Heart right ventricle (tissue), 16 donors: Measurements from ENCODE around the gene AGBL4. TPM values are rescaled to one million over a fixed set of nuclear protein-coding genes. Genes with fewer than 3 reads are reported as not detected.
"Not testable (repeated sequence)": the region's sequence is repeated elsewhere in the genome, so short reads cannot be mapped to it uniquely, and the experiment has no call there.

ENCODE experiments used
- ATAC-seq, 8 donors: fragments of 200-7000 bp; cut with Tn5 transposase; one replicate each; pipeline ENCODE4 v1.9.1; 2020; ENCODE audit warnings: mild to moderate bottlenecking in 8 of 8, moderate library complexity in 8 of 8, moderate number of reproducible peaks in 1 of 8
- DNase-seq, 2 donors: peaks; one replicate each; pipeline ENCODE4 v3.0.0-alpha.2; 2020
- H3K27ac ChIP-seq, 10 donors: fragments of 200-600 bp; sonication (generic) in 2 of 10; one replicate each; pipeline versions ENCODE4 v1.5.0 to v1.8.0; 2020 to 2022; ENCODE audit warnings: mild to moderate bottlenecking in 3 of 10
- H3K27me3 ChIP-seq, 7 donors: fragments of 200-600 bp; one replicate each; pipeline ENCODE4 v1.8.0; 2021 to 2022; ENCODE audit warnings: mild to moderate bottlenecking in 2 of 7
- H3K36me3 ChIP-seq, 9 donors: fragments of 200-600 bp; sonication (generic) in 1 of 9; one replicate each; pipeline versions ENCODE4 v1.5.0 to v1.8.0; 2020 to 2022; ENCODE audit warnings: mild to moderate bottlenecking in 2 of 9
- H3K4me1 ChIP-seq, 9 donors: fragments of 200-600 bp; sonication (generic) in 1 of 9; one replicate each; pipeline versions ENCODE4 v1.5.0 to v1.8.0; 2020 to 2022; ENCODE audit warnings: mild to moderate bottlenecking in 4 of 9
- H3K4me3 ChIP-seq, 10 donors: fragments of 200-600 bp; sonication (generic) in 2 of 10; one replicate each; pipeline versions ENCODE4 v1.5.0 to v1.8.0; 2020 to 2022; ENCODE audit warnings: mild to moderate bottlenecking in 7 of 10, moderate library complexity in 2 of 10
- H3K9me3 ChIP-seq, 11 donors: fragments of 200-600 bp in 10 of 11; sonication (generic) in 2 of 11; one replicate each; pipeline versions ENCODE4 v1.5.0 to v1.8.0; 2013 to 2022; ENCODE audit warnings: mild to moderate bottlenecking in 2 of 11, control low read depth in 1 of 11, moderate library complexity in 1 of 11
- WGBS, 2 donors: extraction: QIAGEN DNeasy Blood & Tissue Kit; methylation state at CpG; one replicate each; pipeline ENCODE4 v1.1.7; 2013; ENCODE audit warnings: inconsistent platforms in 1 of 2; 5-methylcytosine and 5-hydroxymethylcytosine counted together
- intact Hi-C, 10 donors: fragments of 100-400 bp; cut with DNase I; formaldehyde crosslinking; loops; one replicate each; pipeline versions ENCODE4 v1.11.1 to v1.14.2; 2022
- polyA plus RNA-seq, 2 donors: library from polyadenylated mRNA; stranded (reverse); fragments of 200-250 nt; gene quantifications; one replicate each; pipeline ENCODE4 v1.2.3, GENCODE V29; 2013
- total RNA-seq, 10 donors: library from RNA; stranded (reverse); fragmentation: NEBNext Ultra II Directional in 3 of 10; extraction: Animal tissue kit (Norgen Biotek cat#: 25700) in 3 of 10; gene quantifications; one replicate each; pipeline versions ENCODE4 v1.2.1 to v1.2.4, GENCODE V29; 2021 to 2023
- TF ChIP-seq, protein P1 (sequence below), 9 donors: fragments of 200-600 bp; sonication (generic) in 2 of 9; IDR thresholded peaks; one replicate each; pipeline versions ENCODE4 v1.5.0 to v1.8.0; 2021 to 2022; ENCODE audit warnings: antibody characterized with exemption in 9 of 9, mild to moderate bottlenecking in 5 of 9, moderate library complexity in 1 of 9
- donor health status: Arrhythmogenic right ventricular cardiomyopathy.
- donor health status: ischemic (EF 13 %, LVEDD 7.1; RV severe dilation, severe dysfunction).
- donor health status: healthy with polysubstance abuse.
- donor health status: DM: no; HTN: yes; CAD: no.
- donor health status: DM: no; HTN: no; CAD: no.
- donor health status: ischemic (EF 25% LVEDD 6.9; RV normal size, moderate dysfunction).
- donor health status: ischemic (EF 25% LVEDD 5.7; RV mildly dilated, moderate dysfunction).
- donor health status: healthy.
- donor health status: DM: yes; HTN: yes; CAD: no.
- donor health status: Ischemic cardiomyopathy.
- donor health status: ischemic (EF 35%, LVEDD 5.7; RV mildly dilated, moderate dysfunction).
- donor health status: nonischemic (EF 11% LVEDD 7.7; RV severe dilation, severe dysfunction).
- donor health status: DM: yes; HTN: yes; CAD: no.
- donor health status: PGD.
- donor health status: ischemic (EF 29% LVEDD 5.4; RV normal size, mild dysfunction).
- donor health status: nonischemic (EF 23%, LVEDD 6.1; RV moderate dilation, normal function).

Gene AGBL4
- total and polyA plus RNA-seq, 12 donors = 0.04 to 0.93 (median 0.46) TPM; not detected in 2

DNA sequence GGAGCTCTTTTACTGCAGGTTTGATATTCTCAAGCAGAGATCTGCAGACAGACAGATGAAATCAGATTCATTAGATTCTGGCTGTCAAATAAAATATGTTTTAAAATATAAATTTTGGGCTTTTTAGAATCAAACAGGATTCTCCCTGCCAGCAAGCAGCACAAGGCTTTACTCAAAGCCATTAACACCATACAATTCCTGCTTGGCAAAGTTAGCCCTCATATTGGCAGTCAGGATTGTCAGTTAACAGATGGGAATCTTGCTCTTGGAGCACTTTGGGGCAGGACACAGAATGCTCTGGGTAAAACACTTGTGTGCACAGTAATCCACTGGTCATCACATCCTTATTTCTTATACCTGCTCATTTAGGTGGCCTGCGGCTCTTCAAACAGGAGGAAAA lies 686.5 kb downstream of the AGBL4 start:
- intact Hi-C loops = no loop called here
- ATAC-seq = no peak

DNA sequence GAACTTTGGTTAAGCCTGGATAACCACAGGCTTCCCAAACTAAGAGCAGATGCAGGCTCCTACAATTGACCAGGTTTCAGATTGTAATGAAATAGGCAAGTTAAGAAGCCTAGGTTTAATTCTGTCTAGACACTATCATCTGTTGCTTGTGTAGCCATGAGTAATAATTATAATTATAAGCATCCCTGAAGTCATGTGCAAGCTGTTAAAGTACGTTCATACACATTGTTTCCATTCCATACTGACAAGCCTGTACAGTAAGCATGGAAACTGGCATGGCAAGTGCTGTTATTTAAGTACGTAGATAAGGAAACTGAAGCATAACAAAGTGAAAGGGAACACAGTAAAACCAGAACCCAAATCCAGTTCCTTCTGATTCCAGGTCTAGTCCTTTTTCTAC lies 689.8 kb downstream of the AGBL4 start:
- H3K27me3 ChIP-seq = no peaks in the 10 kb centered on the region
- H3K4me3 ChIP-seq = no peak overlapping the region
- no peak for DNase-seq
- no peak for ATAC-seq
- H3K4me1 ChIP-seq = no peaks in the 10 kb centered on the region
- TF ChIP-seq, protein P1, sequence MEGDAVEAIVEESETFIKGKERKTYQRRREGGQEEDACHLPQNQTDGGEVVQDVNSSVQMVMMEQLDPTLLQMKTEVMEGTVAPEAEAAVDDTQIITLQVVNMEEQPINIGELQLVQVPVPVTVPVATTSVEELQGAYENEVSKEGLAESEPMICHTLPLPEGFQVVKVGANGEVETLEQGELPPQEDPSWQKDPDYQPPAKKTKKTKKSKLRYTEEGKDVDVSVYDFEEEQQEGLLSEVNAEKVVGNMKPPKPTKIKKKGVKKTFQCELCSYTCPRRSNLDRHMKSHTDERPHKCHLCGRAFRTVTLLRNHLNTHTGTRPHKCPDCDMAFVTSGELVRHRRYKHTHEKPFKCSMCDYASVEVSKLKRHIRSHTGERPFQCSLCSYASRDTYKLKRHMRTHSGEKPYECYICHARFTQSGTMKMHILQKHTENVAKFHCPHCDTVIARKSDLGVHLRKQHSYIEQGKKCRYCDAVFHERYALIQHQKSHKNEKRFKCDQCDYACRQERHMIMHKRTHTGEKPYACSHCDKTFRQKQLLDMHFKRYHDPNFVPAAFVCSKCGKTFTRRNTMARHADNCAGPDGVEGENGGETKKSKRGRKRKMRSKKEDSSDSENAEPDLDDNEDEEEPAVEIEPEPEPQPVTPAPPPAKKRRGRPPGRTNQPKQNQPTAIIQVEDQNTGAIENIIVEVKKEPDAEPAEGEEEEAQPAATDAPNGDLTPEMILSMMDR (IDR thresholded peaks at IDR 0.05) = no peak
- H3K36me3 ChIP-seq = no peaks in the 10 kb centered on the region
- intact Hi-C loops = no loop called here
- 16 to 23% methylated on average over 2 of the region's 2 CpGs for WGBS, 2 donors
- no peak overlapping the region for H3K27ac ChIP-seq
- no peaks in the 10 kb centered on the region for H3K9me3 ChIP-seq

More for the DNA sequence above, 686.5 kb downstream of the AGBL4 start:
- H3K36me3 ChIP-seq = no peaks in the 10 kb centered on the region
- TF ChIP-seq, protein P1 (IDR thresholded peaks at IDR 0.05) = no peak
- no peaks in the 10 kb centered on the region for H3K4me1 ChIP-seq
- H3K27me3 ChIP-seq = no peaks in the 10 kb centered on the region
- no peak overlapping the region for H3K4me3 ChIP-seq
- H3K27ac ChIP-seq = no peak overlapping the region
- DNase-seq = no peak
- no peaks in the 10 kb centered on the region for H3K9me3 ChIP-seq
- WGBS, 2 donors = 94 to 98% methylated on average over 1 of the region's 1 CpG

DNA sequence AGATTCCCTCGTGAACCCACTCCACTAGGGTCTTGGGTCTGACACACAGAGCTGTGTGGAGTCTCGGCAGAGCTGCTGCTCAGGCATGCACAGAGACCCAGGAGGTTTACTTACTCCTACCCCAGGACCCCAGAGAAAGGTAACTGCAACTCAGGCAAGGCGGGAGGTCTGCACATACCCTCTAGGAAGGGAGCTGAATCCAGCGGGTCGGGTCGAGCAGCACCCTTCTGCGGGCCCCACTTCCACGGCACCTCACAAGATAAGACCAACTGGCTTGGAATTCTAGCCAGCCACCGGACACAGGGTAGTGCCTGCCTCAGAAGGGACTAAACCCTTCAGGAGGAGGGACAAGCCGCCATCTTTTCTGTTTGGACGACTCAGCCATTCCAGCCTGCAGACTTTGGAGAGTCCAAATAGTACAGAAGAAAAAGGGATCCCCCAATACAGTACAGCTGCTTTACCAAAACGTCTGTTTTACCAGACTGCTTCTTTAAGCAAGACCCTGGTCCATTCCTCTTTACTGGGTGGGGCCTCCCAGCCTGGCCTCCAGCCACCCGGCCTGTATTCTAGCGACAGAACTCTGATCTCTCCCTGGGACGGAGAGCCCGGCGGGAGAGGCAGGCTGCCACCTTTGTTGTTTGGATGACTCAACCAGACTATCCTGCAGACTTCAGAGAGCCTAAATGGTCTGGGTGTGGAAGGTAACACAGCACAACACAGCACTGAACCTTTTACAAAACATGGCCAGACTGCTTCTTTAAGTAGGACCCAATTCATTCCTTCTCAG lies 692.5 kb downstream of the AGBL4 start:
- TF ChIP-seq, protein P1 (IDR thresholded peaks at IDR 0.05) = no peak
- Histone ChIP-seq H3K4me1 (no peaks in the 10 kb centered on the region), H3K9me3 (no peaks in the 10 kb centered on the region), H3K27me3 (no peaks in the 10 kb centered on the region), H3K4me3 (no peak overlapping the region), H3K36me3 (no peaks in the 10 kb centered on the region), H3K27ac (no peak overlapping the region)
- DNase-seq (no peak), ATAC-seq (no peak)
- intact Hi-C loops = no loop called here
- 87% methylated on average over 17 of the region's 17 CpGs for WGBS, 2 donors

DNA sequence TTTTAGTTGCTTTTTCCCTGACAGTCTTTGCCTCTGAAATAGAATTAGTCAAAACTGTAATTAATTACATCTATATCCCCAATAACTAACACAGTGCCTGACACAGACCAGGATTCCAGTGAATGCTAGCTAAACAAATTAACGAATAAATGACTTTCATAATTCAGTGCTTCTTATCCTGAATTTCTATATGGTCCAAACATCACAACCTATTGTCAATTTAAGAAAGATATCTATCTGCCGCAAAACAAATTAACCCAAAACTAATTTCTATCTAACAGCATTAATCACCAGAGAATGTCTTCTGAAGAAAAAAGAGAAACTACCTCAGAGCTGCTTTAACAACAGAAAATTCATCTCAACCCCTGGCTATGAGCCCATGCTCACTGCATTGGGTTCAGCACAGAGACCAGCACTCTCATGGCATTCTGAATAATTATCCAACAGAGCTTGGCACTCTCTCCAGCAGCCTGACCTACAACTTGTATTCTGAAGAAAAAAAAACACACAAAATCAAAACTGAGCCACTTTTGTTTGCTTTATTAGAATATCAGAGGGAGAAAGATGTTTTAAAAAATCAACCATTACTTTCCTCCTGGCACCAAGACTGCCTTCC lies 699.7 kb downstream of the AGBL4 start:
- DNase-seq = no peak
- 91 to 94% methylated on average over 2 of the region's 2 CpGs for WGBS, 2 donors
- H3K27me3 ChIP-seq = no peaks in the 10 kb centered on the region

DNA sequence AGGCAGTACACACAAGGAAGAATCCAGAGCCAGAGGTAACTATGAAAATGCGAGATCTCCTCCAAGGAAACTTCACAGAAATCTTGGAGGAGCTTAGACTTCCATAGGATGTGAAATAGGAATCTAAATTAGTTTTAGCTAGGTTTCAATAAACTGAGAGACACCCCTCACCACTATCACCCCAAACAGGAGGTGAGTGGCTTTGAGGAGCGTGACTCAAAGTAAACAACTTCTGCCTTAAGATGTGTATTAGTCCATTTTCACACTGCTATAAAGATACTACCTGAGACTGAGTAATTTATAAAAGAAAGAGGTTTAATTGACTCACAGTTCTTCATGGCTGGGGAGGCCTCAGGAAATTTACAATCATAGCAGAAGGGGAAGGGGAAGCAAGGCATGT lies 703.3 kb downstream of the AGBL4 start:
- intact Hi-C loops = loop anchor here in 1 of 10 donors (5.0 kb wide), 1 partner anchor 132 kb away; no protein-coding TSS in a partner anchor
- WGBS, 2 donors = 84 to 85% methylated on average over 2 of the region's 2 CpGs
- H3K27me3 ChIP-seq, H3K36me3 ChIP-seq, DNase-seq, ATAC-seq, H3K4me1 ChIP-seq, H3K4me3 ChIP-seq, H3K27ac ChIP-seq, H3K9me3 ChIP-seq: not testable (repeated sequence)

More for the DNA sequence above, 699.7 kb downstream of the AGBL4 start:
- intact Hi-C loops = loop anchor here in 1 of 10 donors (5.0 kb wide), 1 partner anchor 128 kb away; no protein-coding TSS in a partner anchor
- ATAC-seq = no peak
- Histone ChIP-seq H3K4me1 (no peaks in the 10 kb centered on the region), H3K27ac (no peak overlapping the region), H3K4me3 (no peak overlapping the region), H3K36me3 (no peaks in the 10 kb centered on the region), H3K9me3 (no peaks in the 10 kb centered on the region)
- TF ChIP-seq, protein P1 (IDR thresholded peaks at IDR 0.05) = no peak
